K562 (cell line): ENCODE measurements around the gene GMEB2. TPM values are rescaled to one million over a fixed set of nuclear protein-coding genes. Genes with fewer than 3 reads are reported as not detected.
"Not testable (repeated sequence)": the region's sequence is repeated elsewhere in the genome, so short reads cannot be mapped to it uniquely, and the experiment has no call there.

Experiments
- ATAC-seq: fragments of 200-7000 bp; cut with Tn5 transposase; 3 replicates; pipeline ENCODE4 v1.9.1; 2020; ENCODE audit warnings: moderate library complexity
- BruUV-seq: library from RNA; stranded (reverse); fragments of 400-500 nt; replicated peaks from 2 replicates; lab custom pipeline; 2021; lab: Mats Ljungman, UMichigan
- CTCF ChIA-PET: fragments of 300-600 bp; formaldehyde crosslinking; extraction: SDS; loops from one replicate; lab custom pipeline; 2021; ENCODE audit warnings: low intra/inter-chr PET ratio; lab: Yijun Ruan, JAX
- POLR2A ChIA-PET: fragments of 300-600, 350-650 bp; sonication (Branson Sonifier 250); formaldehyde crosslinking; extraction: SDS; loops from one replicate; lab custom pipeline; 2021; ENCODE audit warnings: antibody characterized with exemption, inconsistent platforms; lab: Yijun Ruan, JAX
- DNase-seq, 4 experiments: peaks; one replicate each; pipeline versions ENCODE4 v3.0.0 to v3.0.0-alpha.2; 2011 to 2018; ENCODE audit warnings: low spot score in 3 of 4, mixed read lengths in 3 of 4; ENCODE audit errors: extremely low read depth in 1 of 4
- FAIRE-seq: peaks from 2 replicates; lab custom pipeline; 2011; peaks lifted over from hg19 to GRCh38; lab: Jason Lieb, UNC
- H2AFZ ChIP-seq: 2 replicates; pipeline ENCODE4 v1.6.0; 2011; ENCODE audit warnings: low read depth, low read length, control low read depth, inconsistent platforms
- H3K27ac ChIP-seq: fragments of 200-600 bp; 3 replicates; pipeline ENCODE4 v1.8.0; 2011; ENCODE audit warnings: low read depth, mild to moderate bottlenecking, control low read depth, inconsistent platforms, low read length, moderate library complexity, mixed read lengths; ENCODE audit errors: extremely low read depth
- H3K27me3 ChIP-seq, 2 experiments: fragments of 300-600 bp in 1 of 2; 2 replicates in 1 of 2; 3 replicates in 1 of 2; pipeline versions ENCODE4 v1.6.0 to v1.8.0; 2011; ENCODE audit warnings: inconsistent platforms in 2 of 2, low read length in 2 of 2, mild to moderate bottlenecking in 1 of 2, mixed read lengths in 1 of 2, moderate library complexity in 1 of 2; ENCODE audit not compliant: control insufficient read depth in 2 of 2, insufficient read depth in 2 of 2
- H3K36me3 ChIP-seq: fragments of 300-600 bp; 3 replicates; pipeline ENCODE4 v1.8.0; 2011; ENCODE audit warnings: mild to moderate bottlenecking, low read length, inconsistent platforms; ENCODE audit not compliant: control insufficient read depth, insufficient read depth
- H3K4me1 ChIP-seq, 2 experiments: fragments of 200-600 bp in 1 of 2; replicated peaks in 1 of 2; 2 replicates in 1 of 2; 3 replicates in 1 of 2; pipeline versions ENCODE4 v1.5.1 to v1.8.0; 2011; ENCODE audit warnings: inconsistent platforms in 2 of 2, low read length in 2 of 2, mild to moderate bottlenecking in 1 of 2, mixed read lengths in 1 of 2, moderate library complexity in 1 of 2; ENCODE audit not compliant: control insufficient read depth in 2 of 2, insufficient read depth in 2 of 2
- H3K4me2 ChIP-seq: 2 replicates; pipeline ENCODE4 v1.6.1; 2011; ENCODE audit warnings: low read length, control low read depth, inconsistent platforms, mixed read lengths; ENCODE audit not compliant: insufficient read depth
- H3K4me3 ChIP-seq: fragments of 200-600 bp; sonication (generic), shearing (Covaris generic); 2 replicates; pipeline ENCODE4 v1.5.1; 2016; ENCODE audit warnings: control low read depth, inconsistent platforms
- H3K79me2 ChIP-seq: fragments of 200-600 bp; 3 replicates; pipeline ENCODE4 v1.8.0; 2011; ENCODE audit warnings: low read length, inconsistent platforms; ENCODE audit not compliant: control insufficient read depth, insufficient read depth
- H3K9ac ChIP-seq, 2 experiments: 2 replicates each; pipeline versions ENCODE4 v1.6.0 to v1.6.1; 2011; ENCODE audit warnings: low read depth in 2 of 2, low read length in 2 of 2, control low read depth in 1 of 2, inconsistent platforms in 1 of 2, mild to moderate bottlenecking in 1 of 2, mixed read lengths in 1 of 2; ENCODE audit not compliant: insufficient read depth in 1 of 2
- H3K9me1 ChIP-seq: one replicate; pipeline ENCODE4 v1.6.0; 2011; ENCODE audit warnings: inconsistent platforms, mild to moderate bottlenecking, low read length, moderate library complexity; ENCODE audit not compliant: control insufficient read depth, insufficient read depth
- H3K9me3 ChIP-seq: replicated peaks from 2 replicates; pipeline ENCODE4 v1.5.1; 2011; ENCODE audit warnings: low read depth, low read length, inconsistent platforms; ENCODE audit not compliant: control insufficient read depth, insufficient read depth
- H4K20me1 ChIP-seq: replicated peaks from 2 replicates; pipeline ENCODE4 v1.6.1; 2011; ENCODE audit warnings: low read length, inconsistent platforms, mixed read lengths; ENCODE audit not compliant: control insufficient read depth, insufficient read depth
- NR2C1 ChIP-seq, 2 experiments: fragments of 450-650 bp; IDR thresholded peaks; 2 replicates each; pipeline ENCODE4 v1.6.1; 2017; ENCODE audit warnings: mild to moderate bottlenecking in 2 of 2, antibody characterized with exemption in 1 of 2, inconsistent platforms in 1 of 2, missing compliant biosample characterization in 1 of 2, missing genetic modification characterization in 1 of 2
- NR2C2 ChIP-seq, 2 experiments: fragments of 200-800 bp in 1 of 2; sonication (Bioruptor generic) in 1 of 2; sonication (generic) in 1 of 2; formaldehyde crosslinking in 1 of 2; IDR thresholded peaks; 2 replicates each; pipeline versions ENCODE4 v1.6.1 to v1.8.0; 2016 to 2022; ENCODE audit warnings: mild to moderate bottlenecking in 1 of 2, missing compliant biosample characterization in 1 of 2, missing genetic modification characterization in 1 of 2, missing genetic modification reagents in 1 of 2
- SP1 ChIP-seq: sonication (generic); formaldehyde crosslinking; IDR thresholded peaks from 2 replicates; pipeline ENCODE4 v1.8.1; 2022; ENCODE audit warnings: mild to moderate bottlenecking, missing genetic modification reagents
- ZNF263 ChIP-seq: sonication (generic); formaldehyde crosslinking; IDR thresholded peaks from 2 replicates; pipeline ENCODE4 v1.8.0; 2022; ENCODE audit warnings: mild to moderate bottlenecking, missing genetic modification reagents, borderline replicate concordance
- WGBS: fragments of 100-300 bp; shearing (Covaris generic); methylation state at CpG from one replicate; pipeline ENCODE4 v1.1.6; 2016; ENCODE audit warnings: low coverage, mixed read lengths; ENCODE audit not compliant: insufficient coverage; ENCODE audit errors: missing lambda C conversion rate; 5-methylcytosine and 5-hydroxymethylcytosine counted together
- in situ Hi-C: fragments of 300-500 bp; cut with MboI; formaldehyde crosslinking; loops from 4 replicates; pipeline ENCODE4 v1.15.0; 2018; ENCODE audit warnings: inconsistent platforms, mixed read lengths
- intact Hi-C: fragments of 100-400 bp; cut with micrococcal nuclease; formaldehyde crosslinking; loops from 2 replicates; pipeline ENCODE4 v1.14.2; 2022
- polyA plus RNA-seq, 8 experiments: library from polyadenylated mRNA; depleted of rRNA in 4 of 8; stranded (reverse) in 5 of 8; unstranded in 3 of 8; fragments of >200 nt; fragmentation: Nextera tagmentation in 2 of 8; fragmentation: Illumina TruSeq in 1 of 8; extraction: Ambion mirVana in 2 of 8; extraction: Trizol in 1 of 8; gene quantifications; 2 replicates each; pipeline versions ENCODE4 v1.2.1 to v1.2.3, GENCODE V29; 2011 to 2014; ENCODE audit warnings: inconsistent platforms in 1 of 8, missing spikeins in 1 of 8
- total RNA-seq, 7 experiments: library from RNA; depleted of rRNA in 6 of 7; stranded (reverse); fragments of >200 nt in 6 of 7; fragmentation: Illumina TruSeq in 2 of 7; extraction: Trizol in 2 of 7; gene quantifications; 2 replicates each; pipeline versions ENCODE4 v1.2.1 to v1.2.3, GENCODE V29; 2011 to 2021; ENCODE audit warnings: low replicate concordance in 1 of 7
- TF ChIP-seq, protein P1 (sequence below): sonication (generic); formaldehyde crosslinking; IDR thresholded peaks from 2 replicates; pipeline ENCODE4 v1.8.0; 2022; ENCODE audit warnings: missing genetic modification reagents, mild to moderate bottlenecking, moderate library complexity, borderline replicate concordance
- TF ChIP-seq, protein P2 (sequence below): sonication (generic); formaldehyde crosslinking; IDR thresholded peaks from 2 replicates; pipeline ENCODE4 v1.9.0; 2022; ENCODE audit warnings: mild to moderate bottlenecking, missing genetic modification reagents
- TF ChIP-seq, protein P3 (sequence below): sonication (generic); formaldehyde crosslinking; IDR thresholded peaks from 2 replicates; pipeline ENCODE4 v1.8.1; 2023; ENCODE audit warnings: mild to moderate bottlenecking, missing genetic modification reagents

The GMEB2 gene
- total and polyA plus RNA-seq, 9 of the 15 experiments (the other 6 are each of a cell fraction or from before 2014, with no cell fraction given): 0.03 to 13.9 (median 6.3) TPM

DNA sequence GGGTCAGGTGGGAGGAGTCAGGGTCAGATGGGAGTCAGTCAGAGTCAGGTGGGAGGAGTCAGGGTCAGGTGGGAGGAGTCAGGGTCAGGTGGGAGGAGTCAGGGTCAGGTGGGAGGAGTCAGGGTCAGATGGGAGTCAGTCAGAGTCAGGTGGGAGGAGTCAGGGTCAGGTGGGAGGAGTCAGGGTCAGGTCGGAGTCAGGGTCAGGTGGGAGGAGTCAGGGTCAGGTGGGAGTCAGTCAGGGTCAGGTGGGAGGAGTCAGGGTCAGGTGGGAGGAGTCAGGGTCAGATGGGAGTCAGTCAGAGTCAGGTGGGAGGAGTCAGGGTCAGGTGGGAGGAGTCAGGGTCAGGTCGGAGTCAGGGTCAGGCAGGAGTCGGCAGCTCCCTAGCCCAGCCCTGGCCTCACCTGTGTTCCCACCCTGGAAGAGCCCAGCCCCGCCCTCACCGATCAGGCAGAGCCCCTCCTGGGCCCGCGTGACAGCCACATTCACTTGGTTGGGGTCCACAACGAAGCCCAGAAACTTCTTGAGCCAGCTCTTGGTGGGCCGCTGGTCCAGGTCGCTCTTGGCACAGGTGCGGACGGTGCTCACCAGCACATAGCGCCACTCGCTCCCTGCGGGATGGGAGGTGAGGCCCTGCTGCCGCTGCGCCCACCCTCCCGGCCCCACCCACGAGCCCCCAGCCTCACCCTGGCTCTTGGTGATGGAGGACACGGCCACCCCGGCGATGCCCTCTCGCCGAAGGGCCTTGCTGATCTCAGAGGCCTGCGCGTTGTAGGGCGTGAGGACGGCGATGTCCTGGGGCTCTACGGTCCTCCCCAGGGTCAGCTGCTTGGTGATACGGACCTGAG, 67.2 kb downstream of the GMEB2 start:
- H3K4me1 ChIP-seq: peaks cover 0 to 84% of the 10 kb centered on the region in 2 experiments; a peak in 2 of 5 replicates
- H3K36me3 ChIP-seq; H3K79me2 ChIP-seq; H3K27ac ChIP-seq; H3K4me2 ChIP-seq; POLR2A ChIA-PET; H3K9me3 ChIP-seq; CTCF ChIA-PET; BruUV-seq; in situ Hi-C loops; H2AFZ ChIP-seq; H4K20me1 ChIP-seq; H3K9me1 ChIP-seq; H3K4me3 ChIP-seq; TF ChIP-seq NR2C2 (CRISPR knock-in tag; IDR thresholded peaks at IDR 0.05); NR2C1 (tag; IDR thresholded peaks at IDR 0.05): not testable (repeated sequence)
- intact Hi-C loops: loop anchor here (10.0 kb wide), 1 partner anchor 305 kb away; the partner anchor contains the start of genes ABHD16B and TPD52L2
- 74% methylated on average over 11 of the region's 31 CpGs for WGBS
- FAIRE-seq: peak; percentile 88
- peak in 2 of 4 experiments; percentile 54 to 63 for DNase-seq
- TF ChIP-seq, protein P1, sequence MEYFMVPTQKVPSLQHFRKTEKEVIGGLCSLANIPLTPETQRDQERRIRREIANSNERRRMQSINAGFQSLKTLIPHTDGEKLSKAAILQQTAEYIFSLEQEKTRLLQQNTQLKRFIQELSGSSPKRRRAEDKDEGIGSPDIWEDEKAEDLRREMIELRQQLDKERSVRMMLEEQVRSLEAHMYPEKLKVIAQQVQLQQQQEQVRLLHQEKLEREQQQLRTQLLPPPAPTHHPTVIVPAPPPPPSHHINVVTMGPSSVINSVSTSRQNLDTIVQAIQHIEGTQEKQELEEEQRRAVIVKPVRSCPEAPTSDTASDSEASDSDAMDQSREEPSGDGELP (CRISPR knock-in tag): peak; percentile 65; the same call in 1 of the 2 replicates
- TF ChIP-seq SP1 (peak; percentile 4; the same call in 1 of the 2 replicates), NR2C2 (tag; IDR thresholded peaks at IDR 0.05) (peak; percentile 78), ZNF263 (CRISPR knock-in tag) (peak; percentile 72), NR2C1 (IDR thresholded peaks at IDR 0.05) (0 out of 2 replicates have a peak, but pooled peaks have one; percentile 3)
- TF ChIP-seq, protein P2, sequence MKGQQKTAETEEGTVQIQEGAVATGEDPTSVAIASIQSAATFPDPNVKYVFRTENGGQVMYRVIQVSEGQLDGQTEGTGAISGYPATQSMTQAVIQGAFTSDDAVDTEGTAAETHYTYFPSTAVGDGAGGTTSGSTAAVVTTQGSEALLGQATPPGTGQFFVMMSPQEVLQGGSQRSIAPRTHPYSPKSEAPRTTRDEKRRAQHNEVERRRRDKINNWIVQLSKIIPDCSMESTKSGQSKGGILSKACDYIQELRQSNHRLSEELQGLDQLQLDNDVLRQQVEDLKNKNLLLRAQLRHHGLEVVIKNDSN: peak; percentile 86
- TF ChIP-seq, protein P3, sequence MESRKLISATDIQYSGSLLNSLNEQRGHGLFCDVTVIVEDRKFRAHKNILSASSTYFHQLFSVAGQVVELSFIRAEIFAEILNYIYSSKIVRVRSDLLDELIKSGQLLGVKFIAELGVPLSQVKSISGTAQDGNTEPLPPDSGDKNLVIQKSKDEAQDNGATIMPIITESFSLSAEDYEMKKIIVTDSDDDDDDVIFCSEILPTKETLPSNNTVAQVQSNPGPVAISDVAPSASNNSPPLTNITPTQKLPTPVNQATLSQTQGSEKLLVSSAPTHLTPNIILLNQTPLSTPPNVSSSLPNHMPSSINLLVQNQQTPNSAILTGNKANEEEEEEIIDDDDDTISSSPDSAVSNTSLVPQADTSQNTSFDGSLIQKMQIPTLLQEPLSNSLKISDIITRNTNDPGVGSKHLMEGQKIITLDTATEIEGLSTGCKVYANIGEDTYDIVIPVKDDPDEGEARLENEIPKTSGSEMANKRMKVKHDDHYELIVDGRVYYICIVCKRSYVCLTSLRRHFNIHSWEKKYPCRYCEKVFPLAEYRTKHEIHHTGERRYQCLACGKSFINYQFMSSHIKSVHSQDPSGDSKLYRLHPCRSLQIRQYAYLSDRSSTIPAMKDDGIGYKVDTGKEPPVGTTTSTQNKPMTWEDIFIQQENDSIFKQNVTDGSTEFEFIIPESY (CRISPR knock-in tag): 0 out of 2 replicates have a peak, but pooled peaks have one; percentile 17
- H3K9ac ChIP-seq: peak overlapping the region in 1 of 2 experiments; percentile 64; a peak in 1 of 4 replicates
- peaks cover 0 to 11% of the 10 kb centered on the region in 2 experiments; a peak in 2 of 5 replicates for H3K27me3 ChIP-seq
- peak; percentile 79 for ATAC-seq
